ENCODE data around the gene TFEB.

The TFEB gene

GRCh38 chr6:41675176-41675775 is 60.1 kb downstream of the TFEB start:
- no peak for DNase-seq (ENCODE audit: low spot score)

GRCh38 chr6:41674231-41675000 is 61.0 kb downstream of the TFEB start:
- TF ChIP-seq CTCF (IDR thresholded peaks at IDR 0.05; ENCODE audit: extremely low read depth, insufficient read depth, missing control alignments): no peak
- no peak for DNase-seq (ENCODE audit: low spot score)
- in situ Hi-C loops (cut with MboI; ENCODE audit: low pct_unique_long_range_greater_than_20kb, low sequenced_read_pairs, unreplicated experiment): no loop called here

More at GRCh38 chr6:41675176-41675775, 60.1 kb downstream of the TFEB start:
- in situ Hi-C loops (cut with MboI; ENCODE audit: low pct_unique_long_range_greater_than_20kb, low sequenced_read_pairs, unreplicated experiment): no loop called here
- TF ChIP-seq CTCF (IDR thresholded peaks at IDR 0.05; ENCODE audit: extremely low read depth, insufficient read depth, missing control alignments): no peak

- DNase-seq (ENCODE audit: low spot score): no peak
- TF ChIP-seq CTCF (IDR thresholded peaks at IDR 0.05; ENCODE audit: extremely low read depth, insufficient read depth, missing control alignments): no peak
- in situ Hi-C loops (cut with MboI; ENCODE audit: low pct_unique_long_range_greater_than_20kb, low sequenced_read_pairs, unreplicated experiment): no loop called here
These were observed 61.8 kb downstream of the TFEB start for GRCh38 chr6:41673704-41674000.

- DNase-seq (ENCODE audit: low spot score): no peak
- in situ Hi-C loops (cut with MboI; ENCODE audit: low pct_unique_long_range_greater_than_20kb, low sequenced_read_pairs, unreplicated experiment): no loop called here
- TF ChIP-seq CTCF (IDR thresholded peaks at IDR 0.05; ENCODE audit: extremely low read depth, insufficient read depth, missing control alignments): no peak
These were observed 62.3 kb downstream of the TFEB start for GRCh38 chr6:41672816-41673703.

GRCh38 chr6:41672016-41672415 is 63.4 kb downstream of the TFEB start:
- TF ChIP-seq CTCF (IDR thresholded peaks at IDR 0.05; ENCODE audit: extremely low read depth, insufficient read depth, missing control alignments): no peak
- no peak for DNase-seq (ENCODE audit: low spot score)
- in situ Hi-C loops (cut with MboI; ENCODE audit: low pct_unique_long_range_greater_than_20kb, low sequenced_read_pairs, unreplicated experiment): no loop called here

- in situ Hi-C loops (cut with MboI; ENCODE audit: low pct_unique_long_range_greater_than_20kb, low sequenced_read_pairs, unreplicated experiment): no loop called here
These were observed 64.0 kb downstream of the TFEB start for GRCh38 chr6:41671376-41671775.

More at GRCh38 chr6:41671376-41671775, 64.0 kb downstream of the TFEB start:
- TF ChIP-seq CTCF (IDR thresholded peaks at IDR 0.05; ENCODE audit: extremely low read depth, insufficient read depth, missing control alignments): no peak
- DNase-seq (ENCODE audit: low spot score): no peak

All from GM13977 (cell line).